Peyer's patch (tissue), 4 donors: Measurements from ENCODE around the gene RCCD1.

Experiments used
- CTCF ChIP-seq, 6 experiments: fragments of 450-650 bp in 4 of 6; fragments of 200-600 bp in 2 of 6; sonication (generic) in 1 of 6; IDR thresholded peaks; one replicate each; pipeline ENCODE4 v1.5.1; 2017 to 2019; ENCODE audit warnings: antibody characterized with exemption in 6 of 6, mild to moderate bottlenecking in 3 of 6, moderate library complexity in 1 of 6
- POLR2A ChIP-seq, 2 donors: fragments of 450-650 bp; IDR thresholded peaks; one replicate each; pipeline ENCODE4 v1.5.1; 2017; ENCODE audit warnings: antibody characterized with exemption in 2 of 2, mild to moderate bottlenecking in 2 of 2, moderate library complexity in 2 of 2

- no peak for TF ChIP-seq CTCF (IDR thresholded peaks at IDR 0.05)
- TF ChIP-seq POLR2A (IDR thresholded peaks at IDR 0.05), result no peak
Observed at GRCh38 chr15:90957791-90958190, 3.1 kb downstream of the RCCD1 start.
